Stimulated activated CD8-positive, alpha-beta memory T cell treated with anti-CD3 and anti-CD28 coated beads, Interleukin-4, amount 100 ng/mL, for 24 hours (primary cell): Measurements from ENCODE around the gene ZNF107.
"Not testable (repeated sequence)": the region's sequence is repeated elsewhere in the genome, so short reads cannot be mapped to it uniquely, and the experiment has no call there.

Source experiments
- DNase-seq: peaks from one replicate; pipeline ENCODE4 v3.0.0-alpha.2; 2020; ENCODE audit warnings: low read depth

ZNF107 gene

GRCh38 chr7:64643566-64643965, 22.4 kb upstream of the ZNF107 start:
- no peak for DNase-seq

DNA sequence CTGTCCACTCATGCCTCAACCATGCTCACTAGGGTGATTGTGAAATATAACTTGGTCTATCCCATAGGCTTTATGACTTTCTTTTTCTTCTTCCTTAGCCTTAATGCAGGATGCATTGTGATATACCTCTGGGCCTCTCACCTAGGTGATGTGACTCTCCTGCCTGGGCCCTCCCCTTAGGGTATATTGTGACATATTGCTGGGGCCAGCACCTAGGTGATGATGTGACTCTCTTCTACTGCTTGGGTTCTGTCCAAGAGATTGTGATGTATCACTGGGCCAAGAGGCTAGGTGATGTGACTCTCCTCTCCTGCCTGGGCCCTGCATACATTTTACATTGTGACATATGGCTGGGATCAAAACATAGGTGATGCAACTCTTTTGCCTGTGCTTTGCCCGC, 14.7 kb upstream of the ZNF107 start:
- DNase-seq = no peak

DNA sequence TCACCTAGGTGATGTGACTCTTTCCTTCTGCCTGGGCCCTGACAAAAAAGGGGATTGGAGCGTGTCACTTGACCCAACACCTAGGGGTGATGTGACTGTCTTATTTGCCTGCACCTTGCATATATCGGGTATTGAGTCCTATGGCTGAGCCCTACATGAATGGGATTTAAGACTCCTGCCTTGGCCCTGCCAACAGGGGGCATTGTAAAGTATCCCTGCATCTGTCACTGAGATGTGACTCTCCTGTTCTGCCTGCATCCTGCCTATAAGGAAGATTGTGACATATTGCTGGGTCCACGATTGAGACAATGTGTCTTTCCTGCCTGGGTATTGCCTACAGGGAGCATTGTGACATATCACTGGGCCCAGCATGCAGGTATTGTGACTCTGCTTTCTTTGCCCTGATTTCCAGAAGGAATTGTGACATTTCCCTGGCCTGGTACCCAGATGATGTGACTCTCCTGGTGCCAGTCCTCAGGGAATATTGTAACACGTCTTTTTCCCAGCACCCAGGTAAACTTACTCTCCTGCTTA, 14.2 kb upstream of the ZNF107 start:
- DNase-seq = no peak

- no peak for DNase-seq
Measured at GRCh38 chr7:64653721-64654401, 12.1 kb upstream of the ZNF107 start.

DNA sequence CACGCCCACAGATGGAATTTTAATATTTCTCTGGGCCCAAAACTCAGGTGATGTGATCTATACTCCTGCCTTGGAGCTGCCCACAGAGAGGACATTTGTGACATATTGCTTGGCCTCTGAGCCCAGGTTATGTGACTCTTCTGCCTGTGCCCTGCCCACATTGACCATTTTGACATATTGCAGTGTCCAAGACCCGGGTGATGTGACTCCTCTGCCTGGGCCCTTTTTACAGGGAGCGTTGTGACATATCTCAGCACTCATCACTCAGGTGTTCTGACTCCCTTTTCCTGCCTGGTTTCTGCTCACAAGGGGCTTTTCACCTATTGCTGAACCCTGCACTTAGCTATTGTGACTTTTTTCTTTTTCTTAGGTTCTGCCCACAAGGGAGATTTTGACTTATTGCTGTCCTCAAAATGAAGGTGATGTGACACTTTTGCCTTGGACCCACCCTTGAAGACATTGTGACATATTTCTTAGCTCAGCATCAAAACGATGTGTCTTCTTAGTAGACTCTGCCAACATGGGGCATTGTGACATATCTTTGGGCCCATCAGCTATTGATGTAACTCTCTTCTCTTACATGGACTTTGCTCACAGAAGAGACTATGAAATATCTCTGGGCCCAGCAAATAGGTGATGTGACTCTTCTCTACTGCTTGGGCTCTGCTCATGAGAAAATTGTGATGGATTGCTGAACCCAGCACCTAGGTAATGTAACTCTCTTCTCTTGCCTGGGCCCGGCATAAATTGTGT, 11.0 kb upstream of the ZNF107 start:
- no peak for DNase-seq

DNA sequence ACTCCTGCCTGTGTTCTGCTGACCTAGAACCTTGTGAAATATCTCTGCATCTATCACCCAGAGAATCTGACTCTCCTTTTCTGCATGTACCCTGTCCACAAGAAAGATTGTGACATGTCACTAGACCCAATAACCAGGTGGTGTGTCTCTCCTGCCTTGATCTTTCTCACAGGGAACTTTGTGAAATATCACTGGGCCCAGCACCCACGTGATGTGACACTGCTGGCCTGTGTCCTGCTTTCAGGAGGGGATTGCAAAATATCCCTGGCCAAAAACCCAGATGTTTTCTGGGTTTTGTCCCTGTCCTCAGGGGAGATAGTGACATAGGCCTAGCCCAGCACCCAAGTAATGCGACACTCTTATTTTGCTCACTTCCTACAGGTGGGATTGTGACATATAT, 10.1 kb upstream of the ZNF107 start:
- no peak for DNase-seq

- DNase-seq = no peak
Measured at GRCh38 chr7:64656489-64656888, 9.4 kb upstream of the ZNF107 start.

- DNase-seq = not testable (repeated sequence)
Measured at GRCh38 chr7:64662091-64662490, 3.8 kb upstream of the ZNF107 start.

DNA sequence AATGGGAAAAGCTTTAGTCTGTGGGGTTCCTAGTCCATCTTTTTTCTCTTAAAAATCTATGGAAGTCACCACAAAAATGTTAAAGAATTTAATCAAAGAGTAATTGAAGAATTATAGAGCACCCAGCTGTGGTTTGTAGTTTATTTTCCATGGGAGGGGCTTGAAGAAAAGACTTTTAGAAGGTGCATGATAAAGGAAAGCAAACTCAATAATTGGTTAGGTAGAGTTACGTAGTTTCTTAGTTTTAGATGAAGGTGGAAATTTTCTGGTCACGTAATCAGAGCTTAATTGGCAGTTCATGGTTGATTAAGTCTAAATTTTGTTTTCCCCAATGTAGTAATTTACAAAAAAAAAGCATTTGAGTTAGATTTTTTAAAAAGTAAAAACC, 724 bp downstream of the ZNF107 start:
- DNase-seq = no peak

GRCh38 chr7:64667311-64667710, 1.4 kb downstream of the ZNF107 start:
- DNase-seq = no peak

DNA sequence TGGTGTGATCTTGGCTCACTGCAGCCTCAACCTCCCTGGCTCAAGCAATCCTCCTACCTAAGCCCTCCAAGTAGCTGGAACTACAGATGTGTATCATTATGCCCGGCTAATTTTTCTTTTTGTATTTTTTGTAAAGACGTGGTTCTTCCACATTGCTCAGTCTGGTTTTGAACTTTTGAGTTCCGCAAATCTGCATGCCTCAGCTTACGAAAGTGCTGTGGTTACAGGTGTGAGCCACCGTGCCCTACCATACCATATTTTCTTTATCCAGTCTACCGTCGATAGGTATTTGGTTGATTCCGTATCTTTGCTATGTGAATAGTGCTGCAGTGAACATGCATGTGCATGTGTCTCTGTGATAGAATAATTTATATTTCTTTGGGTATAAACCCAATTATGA, 6.5 kb downstream of the ZNF107 start:
- no peak for DNase-seq

DNA sequence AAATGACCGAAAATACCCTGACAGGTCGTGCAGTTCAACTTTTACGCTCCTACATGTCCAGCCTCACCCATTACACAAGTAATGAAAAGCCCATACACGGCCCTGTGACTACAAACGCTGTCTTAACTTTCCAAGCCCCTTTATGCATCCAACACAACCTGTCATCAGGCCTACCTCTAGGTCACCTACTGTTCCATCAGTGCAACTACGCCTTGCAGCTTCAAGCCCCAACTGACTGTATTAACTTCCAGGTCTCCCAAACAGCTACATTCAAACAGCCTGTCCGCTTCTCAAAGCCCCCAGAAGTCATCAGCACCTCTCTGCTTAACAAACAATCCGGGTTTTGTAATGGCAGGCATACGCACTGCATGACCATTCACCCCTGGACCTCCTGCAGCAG, 19.2 kb downstream of the ZNF107 start:
- no peak for DNase-seq

- no peak for DNase-seq
Measured at GRCh38 chr7:64685741-64686140, 19.8 kb downstream of the ZNF107 start.

- no peak for DNase-seq
Measured at GRCh38 chr7:64686493-64687184, 20.7 kb downstream of the ZNF107 start.

GRCh38 chr7:64687249-64687648, 21.3 kb downstream of the ZNF107 start:
- DNase-seq = no peak

- DNase-seq = no peak
Measured at GRCh38 chr7:64688988-64689387, 23.1 kb downstream of the ZNF107 start.

- DNase-seq = no peak
Measured at GRCh38 chr7:64691831-64692230, 25.9 kb downstream of the ZNF107 start.

- not testable (repeated sequence) for DNase-seq
Measured at GRCh38 chr7:64697863-64698262, 31.9 kb downstream of the ZNF107 start.

GRCh38 chr7:64706625-64707292, 40.8 kb downstream of the ZNF107 start:
- no peak for DNase-seq

- DNase-seq = not testable (repeated sequence)
Measured at GRCh38 chr7:64717896-64718295, 52.0 kb downstream of the ZNF107 start.

- DNase-seq = no peak
Measured at GRCh38 chr7:64729089-64729848, 63.3 kb downstream of the ZNF107 start.
